Fibroblast of skin of left biceps (primary cell): ENCODE data around the gene FBXL20.
"Not testable (repeated sequence)": the region's sequence is repeated elsewhere in the genome, so short reads cannot be mapped to it uniquely, and the experiment has no call there.

Source experiments
- DNase-seq, 2 experiments: peaks; one replicate each; pipeline ENCODE4 v3.0.0-alpha.2; 2013; ENCODE audit warnings: low read depth in 2 of 2

The FBXL20 gene

DNA sequence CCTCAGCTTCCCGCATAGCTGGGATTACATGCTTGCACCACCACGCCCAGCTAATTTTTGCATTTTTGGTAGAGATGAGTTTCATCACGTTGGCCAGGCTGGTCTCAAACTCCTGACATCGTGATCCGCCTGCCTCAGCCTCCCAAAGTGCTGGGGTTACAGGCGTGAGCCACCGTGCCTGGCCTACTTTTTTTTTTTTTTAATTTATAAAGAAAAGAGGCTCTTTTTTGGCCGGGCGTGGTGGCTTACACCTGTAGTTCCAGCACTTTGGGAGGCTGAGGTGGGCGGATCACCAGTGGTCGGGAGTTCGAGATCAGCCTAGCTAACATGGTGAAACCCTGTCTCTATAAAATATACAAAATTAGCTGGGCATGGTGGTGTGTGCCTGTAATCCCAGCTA is 151.3 kb downstream of the FBXL20 start:
- not testable (repeated sequence) for DNase-seq

DNA sequence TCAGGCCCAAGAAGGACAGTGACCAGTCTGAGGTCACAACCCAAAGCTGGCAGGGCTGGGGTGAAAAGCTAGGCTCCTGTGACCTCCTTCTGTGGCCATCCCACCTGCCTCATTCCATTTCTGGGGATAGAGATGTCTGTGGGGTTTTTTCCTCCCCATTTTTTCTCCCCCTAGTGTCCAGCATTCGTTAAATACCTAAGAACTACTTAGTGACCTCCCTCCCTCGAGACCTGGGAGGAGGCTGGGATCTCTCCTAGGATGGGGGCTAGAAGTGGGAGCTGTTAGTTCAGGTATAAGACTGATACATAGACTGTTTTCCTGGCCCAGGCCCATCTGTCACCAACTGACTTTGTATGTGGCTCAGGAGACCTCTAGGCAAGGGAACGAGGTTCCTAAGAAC is 155.2 kb downstream of the FBXL20 start:
- no peak for DNase-seq

DNA sequence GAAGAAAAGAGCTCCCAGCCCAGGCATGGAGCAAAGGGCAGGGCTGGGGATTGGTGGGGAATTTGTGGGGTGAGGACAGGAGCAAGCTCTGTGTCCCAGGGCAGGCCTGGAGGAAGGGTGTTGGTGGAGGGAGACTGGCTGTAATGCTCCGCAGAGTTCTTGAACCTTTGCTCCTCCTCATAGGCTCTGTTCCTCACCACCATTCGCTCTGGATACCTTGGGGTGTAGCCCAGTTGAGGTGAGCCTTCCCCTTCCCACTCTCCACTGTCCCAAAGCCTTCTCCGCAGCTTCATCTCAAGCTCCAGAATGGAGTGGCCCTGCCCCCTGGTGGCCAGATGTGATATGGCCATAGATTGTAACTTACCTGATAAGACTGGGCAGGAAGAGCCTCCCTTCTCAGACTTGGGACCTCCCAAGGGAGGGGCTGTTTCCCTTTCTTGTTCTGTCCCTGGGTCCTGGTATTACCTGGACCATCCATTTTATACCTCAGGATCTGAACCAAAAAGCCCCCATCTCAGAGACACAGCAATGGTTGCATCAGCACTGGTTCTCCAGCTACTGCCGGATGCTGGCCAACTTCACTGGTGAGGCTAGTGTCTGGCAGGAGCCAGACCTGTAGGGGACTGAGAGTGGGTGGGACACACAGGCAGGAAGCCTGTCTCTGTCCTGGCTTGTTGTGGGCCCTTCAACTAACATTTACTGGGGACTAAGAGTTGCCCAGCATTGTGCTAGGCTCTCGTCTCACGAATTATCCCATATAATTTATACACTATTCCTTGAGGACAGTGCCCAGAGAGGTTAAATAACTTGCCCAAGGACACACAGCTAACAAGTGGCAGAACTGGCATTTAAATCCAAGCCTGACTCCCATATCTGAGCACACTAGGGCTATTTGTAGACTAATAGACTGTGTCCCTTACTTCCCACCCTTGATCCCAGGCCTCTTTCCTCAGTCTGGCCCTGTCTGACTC is 156.5 kb downstream of the FBXL20 start:
- no peak for DNase-seq

DNA sequence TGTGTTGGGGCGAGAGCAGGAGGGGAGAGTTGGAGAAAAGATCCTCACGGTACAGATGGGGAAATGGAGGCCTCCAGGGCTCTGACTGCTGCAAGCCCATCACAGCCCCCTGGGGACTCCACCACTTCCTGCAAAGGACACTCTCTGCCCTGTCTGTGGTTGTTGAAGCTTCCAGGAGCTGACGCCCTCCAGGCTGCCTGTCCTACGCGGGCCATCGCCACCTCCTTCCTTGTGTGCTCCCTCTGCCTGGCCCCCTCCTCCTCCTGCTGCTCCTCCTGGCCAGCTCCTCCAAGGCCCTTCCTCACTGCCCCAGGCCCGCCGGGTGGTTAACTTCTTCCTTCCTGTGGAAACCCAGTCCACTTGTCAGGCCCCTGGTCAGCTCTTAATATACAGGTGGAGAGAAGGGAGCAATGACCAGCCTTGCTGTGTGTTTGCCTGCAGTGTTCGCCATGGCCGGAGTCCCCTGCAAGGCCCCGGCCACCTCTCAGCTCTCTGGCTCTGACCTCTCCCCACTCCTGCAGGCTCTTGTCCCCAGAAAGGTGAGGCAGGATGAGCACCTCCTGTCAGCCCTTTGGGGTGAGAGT is 157.3 kb downstream of the FBXL20 start:
- DNase-seq = no peak

DNA sequence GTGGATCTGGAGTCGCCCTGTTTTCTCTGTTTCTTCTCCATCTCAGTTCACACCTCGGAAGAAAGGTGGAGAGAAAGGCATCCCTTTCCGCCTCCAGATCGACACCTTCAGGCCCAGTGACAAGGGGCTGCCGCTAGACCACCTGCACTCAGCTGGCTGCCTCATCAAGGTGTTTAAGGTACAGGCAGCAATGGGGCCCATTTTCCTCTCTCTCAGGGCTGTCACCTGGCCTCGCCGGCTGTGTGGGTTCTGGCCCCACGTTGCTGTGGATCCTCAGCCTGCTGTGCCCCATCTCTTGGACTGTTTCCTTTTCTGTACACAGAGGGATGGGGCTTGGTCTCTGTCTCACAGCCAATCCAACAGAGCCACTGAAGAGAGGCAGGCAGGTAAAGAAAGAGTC is 158.3 kb downstream of the FBXL20 start:
- DNase-seq = no peak

DNA sequence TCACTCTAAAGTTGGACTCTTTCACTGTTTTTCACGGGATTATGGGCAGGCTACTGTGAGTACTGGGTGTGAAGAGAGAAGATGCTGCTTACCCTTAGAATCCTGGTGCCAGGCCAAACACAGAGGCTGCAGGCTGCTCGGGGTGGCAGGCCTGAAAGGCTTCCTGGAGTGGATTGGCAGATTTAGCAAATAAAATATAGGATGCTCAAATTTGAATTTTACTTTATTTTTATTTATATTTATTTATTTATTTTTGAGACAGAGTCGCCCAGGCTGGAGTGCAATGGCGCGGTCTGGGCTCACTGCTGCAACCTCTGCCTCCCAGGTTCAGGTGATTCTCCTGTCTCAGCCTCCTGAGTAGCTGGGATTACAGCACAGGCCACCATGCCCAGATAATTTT is 160.8 kb downstream of the FBXL20 start:
- no peak for DNase-seq

DNA sequence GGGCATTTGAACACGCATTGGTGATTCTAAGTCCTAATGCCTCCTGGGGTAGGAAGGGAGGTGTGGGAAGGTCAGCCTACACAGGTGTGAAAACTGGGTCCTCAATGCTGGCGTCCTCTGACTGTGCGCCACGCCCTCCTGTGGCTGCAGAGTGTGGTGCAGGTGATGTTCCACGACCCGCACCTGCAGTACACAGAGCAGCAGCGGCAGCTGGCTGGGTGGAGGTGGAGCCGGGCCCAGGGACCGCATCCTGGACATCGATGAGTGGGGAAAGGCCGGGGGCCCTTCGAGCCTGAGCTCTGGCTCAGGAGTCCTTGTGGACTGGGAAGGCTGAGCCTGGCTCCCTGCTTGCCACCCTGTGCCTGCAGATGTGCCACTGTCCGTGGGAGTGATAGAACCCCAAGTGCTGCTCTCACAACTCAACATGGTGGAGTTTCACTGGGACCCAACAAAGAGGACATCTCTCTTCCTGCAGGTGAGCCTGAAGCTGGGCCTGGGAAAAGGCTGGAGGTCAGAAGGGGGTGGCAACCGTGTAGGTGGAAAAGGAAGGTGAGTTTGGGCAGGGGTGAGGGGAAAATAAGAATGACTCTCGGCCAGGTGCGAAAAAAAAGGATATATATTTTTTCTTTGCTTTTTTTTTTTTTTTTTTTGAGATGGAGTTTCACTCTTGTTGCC is 161.6 kb downstream of the FBXL20 start:
- no peak for DNase-seq

DNA sequence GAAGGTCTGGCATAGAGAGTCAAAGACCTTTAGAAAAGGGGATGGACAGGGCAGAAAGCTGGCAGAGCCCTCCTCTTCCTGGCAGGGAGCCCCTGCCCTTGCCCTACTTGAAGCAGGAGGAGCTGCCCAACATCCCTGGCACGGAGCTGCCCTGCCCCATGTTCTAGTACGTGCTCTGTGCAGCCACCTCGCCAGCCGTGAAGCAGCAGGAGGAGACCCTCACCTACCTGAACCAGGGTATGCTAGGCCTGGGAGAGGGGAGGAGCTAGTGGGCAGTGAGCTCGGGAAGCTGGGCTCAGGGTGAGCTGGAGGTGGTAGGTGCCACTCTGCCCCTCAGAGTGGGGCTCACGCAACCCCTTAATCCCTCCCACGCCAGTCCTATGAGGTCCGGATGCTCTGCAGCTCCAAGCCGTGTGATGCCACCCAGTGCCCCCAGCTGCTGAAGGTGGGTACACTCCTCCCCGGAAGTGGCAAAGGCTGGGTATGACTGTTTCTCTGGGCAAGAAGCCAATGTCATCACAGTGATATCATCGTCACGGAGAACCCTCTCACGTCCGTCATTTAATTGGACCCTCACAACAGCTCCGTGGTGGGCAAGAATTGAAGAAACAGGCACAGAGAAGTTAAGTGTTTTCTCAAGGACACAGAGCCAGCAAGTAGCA is 163.0 kb downstream of the FBXL20 start:
- no peak for DNase-seq

DNA sequence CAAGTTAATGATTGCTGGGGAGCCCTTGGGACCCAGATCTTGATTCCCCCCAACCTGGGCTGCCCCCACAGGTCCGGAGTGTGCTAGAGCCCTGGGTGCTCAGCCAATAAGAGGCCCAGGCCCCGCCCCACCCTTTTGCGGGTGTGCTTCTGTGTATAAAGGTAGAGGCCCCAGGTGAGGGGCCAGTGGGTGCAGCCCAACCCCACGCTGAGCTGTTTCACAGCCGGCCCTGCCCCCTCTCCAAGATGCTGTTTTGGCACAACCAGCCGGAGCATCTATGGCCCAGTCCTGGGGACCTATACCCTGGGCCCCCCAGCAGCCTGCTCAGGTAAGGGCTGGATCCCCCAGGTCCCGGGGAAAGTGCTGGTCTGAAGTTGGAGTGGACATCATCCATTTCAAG is 163.8 kb downstream of the FBXL20 start:
- DNase-seq = no peak

DNA sequence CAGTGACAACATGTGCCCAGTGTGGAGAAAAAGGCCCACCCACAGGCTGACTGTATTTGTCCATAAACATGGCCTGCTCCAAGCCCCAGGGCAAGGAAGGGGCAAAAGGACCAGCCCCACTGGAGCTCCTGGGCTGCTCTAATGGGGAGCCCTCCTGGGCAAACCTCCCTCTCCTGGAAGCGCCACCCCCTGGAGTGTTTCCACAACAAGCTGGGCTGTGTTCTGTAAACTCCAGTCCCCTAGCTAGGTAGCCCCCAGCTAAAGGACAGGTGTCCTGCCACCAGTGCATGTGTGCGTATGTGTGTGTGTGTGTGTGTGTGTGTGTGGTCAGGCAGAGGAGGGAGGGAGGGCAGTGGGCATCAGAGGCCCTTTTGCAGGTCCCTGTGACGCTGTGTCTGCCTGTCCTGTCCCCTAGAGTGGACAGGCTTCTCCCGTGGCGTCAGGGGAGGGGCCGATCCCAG is 164.4 kb downstream of the FBXL20 start:
- DNase-seq = no peak

DNA sequence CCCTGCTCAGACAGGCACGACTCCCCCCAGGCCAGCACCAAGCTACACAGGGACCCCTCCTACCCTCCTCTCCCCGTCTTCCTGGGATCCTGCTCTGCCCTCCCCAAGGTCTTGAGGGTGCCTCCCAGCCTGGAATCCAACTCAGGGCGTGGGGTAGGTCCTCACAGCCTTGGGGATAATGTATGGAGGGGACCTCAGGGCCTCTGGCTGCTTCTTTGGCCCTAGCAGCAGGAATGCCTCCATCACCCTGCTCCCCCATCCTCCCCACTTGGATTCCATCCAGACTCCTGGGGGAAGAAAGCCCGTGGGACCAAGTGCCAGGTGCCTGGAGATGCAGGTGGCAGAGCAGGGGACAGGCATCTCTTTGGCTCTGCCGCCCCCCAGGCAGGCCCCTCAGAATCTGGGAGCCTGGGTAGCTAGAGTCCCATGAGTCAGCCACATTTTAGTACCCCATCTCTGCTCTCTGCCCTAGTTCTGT is 164.9 kb downstream of the FBXL20 start:
- DNase-seq = no peak

DNA sequence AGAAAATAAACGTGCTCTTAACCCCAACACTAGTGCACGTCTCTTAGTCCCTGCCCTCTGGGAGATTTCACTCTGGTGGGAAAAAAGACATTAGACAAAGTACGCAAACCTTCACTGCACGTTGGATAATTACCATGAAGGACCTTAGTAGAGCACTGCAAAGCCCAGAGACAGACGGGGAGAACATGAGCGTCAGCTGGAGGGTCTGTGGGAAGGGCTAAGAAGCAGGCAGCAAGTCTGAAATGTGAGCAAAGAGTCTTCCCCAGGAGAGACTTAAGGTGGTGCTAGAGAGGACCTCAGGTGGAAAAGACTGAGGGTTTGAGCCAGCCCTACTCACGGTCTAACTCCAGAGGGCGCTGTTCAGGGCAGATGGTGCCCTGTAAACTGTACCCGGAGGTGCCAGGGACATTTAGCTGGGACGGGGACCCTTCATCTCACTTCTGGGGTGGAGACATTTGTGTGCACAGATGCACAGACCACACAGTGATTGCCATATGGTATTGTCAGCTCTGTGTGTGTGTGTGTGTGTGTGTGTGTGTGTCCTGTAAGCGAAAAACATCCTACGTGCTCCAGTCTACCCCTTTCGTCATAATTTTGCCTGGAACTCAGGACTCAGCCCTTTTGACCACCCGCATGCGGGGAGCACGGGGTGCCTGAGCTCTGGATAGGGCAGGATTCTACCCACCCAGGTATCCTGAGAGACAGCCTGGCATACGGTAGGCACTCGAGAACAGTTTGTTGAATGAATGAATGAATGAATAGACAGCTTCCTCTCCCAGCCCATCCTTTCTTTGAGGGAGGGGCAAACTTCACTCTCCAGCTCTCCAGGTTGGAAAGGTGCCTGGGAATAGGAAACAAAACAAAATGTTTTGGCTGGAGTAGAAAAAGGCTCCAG is 165.6 kb downstream of the FBXL20 start:
- DNase-seq = no peak

DNA sequence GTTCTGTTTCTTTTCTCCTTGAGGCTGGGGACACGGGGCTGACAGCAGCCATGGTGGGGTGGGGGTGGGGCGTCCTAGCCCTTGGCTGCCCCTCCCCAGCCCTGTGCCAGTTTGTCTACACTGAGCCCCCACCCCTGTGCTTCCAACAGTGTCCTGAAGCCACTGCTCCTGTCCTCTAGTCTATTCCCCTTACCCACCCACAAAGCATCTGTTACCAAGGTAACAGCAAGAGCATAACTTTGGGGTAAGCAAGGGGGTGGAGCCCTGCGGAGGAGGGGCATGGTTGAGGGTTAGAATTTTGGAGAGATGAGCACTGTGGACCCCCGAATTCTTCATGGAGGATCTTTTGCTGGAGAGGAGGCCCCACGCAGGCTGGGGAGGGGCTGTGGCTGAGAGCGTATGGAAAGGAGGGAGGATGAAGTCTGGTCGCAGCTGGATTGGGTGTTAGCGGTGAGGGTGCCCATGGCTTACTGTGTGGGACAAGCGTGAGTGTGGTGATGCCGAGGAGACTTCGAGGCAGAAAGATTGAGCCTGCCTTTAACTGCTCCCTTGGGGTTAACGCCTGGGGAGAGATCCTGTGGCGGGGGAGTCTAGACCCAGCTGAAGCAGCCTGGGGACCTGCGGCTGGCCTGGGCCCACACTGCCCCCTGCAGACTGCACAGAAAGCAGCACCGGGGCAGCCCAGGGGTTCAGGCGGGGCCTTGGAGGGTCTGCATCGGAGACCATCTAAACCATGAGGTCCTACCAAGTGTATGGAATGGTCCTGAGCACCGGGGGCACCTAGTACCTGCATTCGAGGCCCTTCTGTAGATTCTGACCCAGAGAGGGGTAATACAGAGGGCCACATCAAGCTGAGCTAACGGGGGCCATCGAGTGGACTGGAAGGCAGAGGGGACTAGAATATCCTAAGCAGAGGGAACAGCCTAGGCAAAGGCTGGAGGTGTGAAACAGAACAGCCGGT is 169.6 kb downstream of the FBXL20 start:
- DNase-seq = no peak

DNA sequence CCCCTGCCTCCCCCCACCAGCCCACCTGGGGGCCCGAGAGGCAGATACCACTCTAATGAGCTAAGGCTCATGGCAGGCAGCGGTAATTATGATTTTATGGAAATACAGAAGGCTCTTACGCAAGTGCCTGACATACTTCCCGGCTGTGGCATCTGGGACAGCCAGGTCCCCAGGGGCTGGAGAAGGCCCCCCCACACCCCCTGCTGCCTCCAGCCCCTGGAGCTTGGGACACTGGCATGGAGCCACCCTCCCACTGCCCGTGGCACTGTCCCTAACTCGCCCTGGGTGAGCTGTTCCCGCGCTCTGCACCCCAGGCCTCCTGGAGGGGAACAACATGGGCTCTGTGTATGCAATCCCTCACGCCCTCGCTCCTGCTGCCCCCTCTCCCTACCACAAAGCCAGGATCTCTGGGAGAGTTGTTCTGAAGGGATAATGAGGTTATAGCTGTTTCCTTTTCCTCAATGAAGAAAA is 170.3 kb downstream of the FBXL20 start:
- DNase-seq = no peak

DNA sequence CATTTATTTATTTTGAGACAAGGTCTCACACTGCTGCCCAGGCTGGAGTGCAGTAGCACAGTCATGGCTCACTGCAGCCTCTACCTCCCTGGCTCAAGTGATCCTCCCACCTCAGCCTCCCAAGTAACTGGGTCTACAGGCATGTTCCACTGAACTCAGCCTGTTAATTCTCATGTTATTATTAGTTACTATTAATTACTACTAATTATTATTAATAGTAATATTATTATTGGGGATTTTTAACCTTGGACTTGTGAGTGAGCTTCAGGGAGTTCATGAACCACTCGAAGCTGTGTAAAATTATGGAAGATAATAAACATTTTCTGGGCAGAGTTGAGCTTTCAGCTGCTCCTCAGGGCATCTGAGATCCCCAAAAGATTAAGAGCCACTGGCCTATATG is 171.1 kb downstream of the FBXL20 start:
- DNase-seq = no peak

DNA sequence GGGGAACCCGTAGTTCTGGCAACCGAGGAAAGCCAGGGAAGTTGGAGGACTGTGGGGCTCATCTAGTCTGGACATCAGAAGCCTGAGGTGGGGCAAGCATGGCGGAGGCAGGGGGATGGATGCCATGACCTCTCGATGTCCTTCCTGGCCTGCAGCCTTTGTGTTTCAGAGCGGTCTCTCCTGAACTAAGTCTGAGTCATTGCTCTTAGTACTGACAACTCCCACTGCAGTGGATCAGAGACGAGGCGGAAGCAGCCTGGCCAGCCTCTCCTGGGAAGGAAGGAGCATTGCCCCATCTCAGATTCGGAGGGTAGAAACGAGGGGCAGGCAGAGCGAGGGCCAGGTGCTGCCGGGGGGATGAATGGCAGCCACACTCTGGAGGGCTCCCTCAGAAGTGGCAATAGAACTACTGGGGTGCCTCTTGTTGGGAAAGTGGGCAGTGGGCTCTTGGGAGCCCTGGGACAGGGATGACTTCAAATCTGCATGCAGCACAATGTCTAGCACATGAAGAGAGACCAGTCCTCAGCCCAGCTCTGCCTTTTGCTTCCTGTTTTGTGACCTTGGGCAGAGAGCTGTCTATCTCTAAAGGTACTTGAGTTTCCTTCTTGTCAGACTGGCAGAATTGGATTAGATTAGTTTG is 172.0 kb downstream of the FBXL20 start:
- DNase-seq = no peak

DNA sequence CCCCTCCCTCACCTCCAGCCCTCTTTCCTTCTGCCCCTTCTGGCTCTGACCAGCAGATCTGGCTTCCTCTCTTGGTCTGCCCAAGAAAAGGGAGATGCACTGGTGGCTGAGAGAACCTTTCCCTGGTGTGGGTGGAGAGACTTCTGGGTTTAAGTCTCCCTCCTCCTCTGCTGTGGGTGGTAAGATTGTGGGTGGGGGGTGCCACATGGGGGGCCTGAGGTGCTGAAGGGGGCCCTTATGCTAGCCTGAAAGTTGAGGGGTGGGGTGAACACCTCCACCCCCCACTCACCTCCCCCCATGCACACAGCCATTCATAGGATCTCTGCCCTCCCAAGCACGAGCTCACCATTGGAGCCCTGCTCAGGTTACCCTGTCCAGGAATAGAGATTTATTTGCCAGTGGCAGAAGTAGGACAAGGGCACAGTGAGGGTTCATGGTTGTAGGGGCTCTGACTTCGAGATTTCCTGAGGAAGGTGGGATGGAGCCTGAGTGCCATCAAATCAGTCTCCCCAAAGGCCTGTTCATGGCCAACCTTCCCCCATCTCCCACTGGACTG is 174.0 kb downstream of the FBXL20 start:
- DNase-seq = no peak

DNA sequence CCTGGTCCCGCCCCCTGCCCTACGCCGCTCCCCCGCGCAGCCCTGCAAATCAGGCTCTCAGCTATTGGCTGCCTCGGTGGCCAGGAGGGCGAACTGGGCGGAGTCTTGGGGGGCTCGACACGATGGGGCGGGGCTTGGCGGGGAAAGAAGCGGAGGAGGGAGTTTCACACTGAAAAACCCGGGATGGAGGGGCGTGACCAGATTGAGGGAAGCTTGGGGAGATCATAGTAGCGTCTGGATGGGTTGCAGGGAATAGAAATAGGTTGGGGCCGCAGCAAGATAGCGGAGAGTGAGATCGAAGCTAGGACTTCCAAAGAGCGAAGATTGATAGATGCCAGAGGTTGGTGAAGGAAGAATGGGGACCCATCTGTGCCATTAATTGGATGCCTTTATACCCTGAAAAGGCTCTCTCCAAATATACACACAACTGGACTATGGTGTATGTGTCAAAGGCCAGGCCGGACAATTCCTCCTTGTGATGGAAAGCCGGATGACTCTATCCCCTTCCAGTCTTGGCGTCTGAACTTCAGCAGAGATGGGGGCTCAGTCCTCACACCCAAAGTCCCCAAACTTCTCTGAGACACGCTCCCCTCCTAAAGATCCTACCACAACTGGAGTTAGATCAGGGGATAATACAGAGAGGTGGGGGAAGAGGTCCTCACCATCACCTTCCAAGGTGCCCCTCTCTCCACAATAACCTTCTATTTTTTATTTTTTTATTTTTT is 175.3 kb downstream of the FBXL20 start:
- no peak for DNase-seq
